Heart left ventricle (tissue), 13 donors: ENCODE measurements around the gene RND1.

Source experiments
- CTCF ChIP-seq, 12 donors: fragments of 200-600 bp; sonication (generic) in 4 of 12; IDR thresholded peaks; one replicate each; pipeline versions ENCODE4 v1.5.0 to v1.8.0; 2018 to 2022; ENCODE audit warnings: antibody characterized with exemption in 12 of 12, mild to moderate bottlenecking in 5 of 12
- POLR2A ChIP-seq, 2 donors: fragments of 450-650 bp; IDR thresholded peaks; one replicate each; pipeline ENCODE4 v1.6.1; 2017; ENCODE audit warnings: antibody characterized with exemption in 2 of 2, mild to moderate bottlenecking in 2 of 2, moderate library complexity in 2 of 2
- donor health status: ischemic (EF 13 %, LVEDD 7.1; RV severe dilation, severe dysfunction).
- donor health status: DM: no; HTN: yes; CAD: no.
- donor health status: DM: no; HTN: no; CAD: no.
- donor health status: ischemic (EF 25% LVEDD 6.9; RV normal size, moderate dysfunction).
- donor health status: ischemic (EF 25% LVEDD 5.7; RV mildly dilated, moderate dysfunction).
- donor health status: ischemic (EF 35%, LVEDD 5.7; RV mildly dilated, moderate dysfunction).
- donor health status: nonischemic (EF 11% LVEDD 7.7; RV severe dilation, severe dysfunction).
- donor health status: DM: yes; HTN: yes; CAD: no.
- donor health status: PGD.
- donor health status: ischemic (EF 29% LVEDD 5.4; RV normal size, mild dysfunction).
- donor health status: nonischemic (EF 23%, LVEDD 6.1; RV moderate dilation, normal function).

DNA sequence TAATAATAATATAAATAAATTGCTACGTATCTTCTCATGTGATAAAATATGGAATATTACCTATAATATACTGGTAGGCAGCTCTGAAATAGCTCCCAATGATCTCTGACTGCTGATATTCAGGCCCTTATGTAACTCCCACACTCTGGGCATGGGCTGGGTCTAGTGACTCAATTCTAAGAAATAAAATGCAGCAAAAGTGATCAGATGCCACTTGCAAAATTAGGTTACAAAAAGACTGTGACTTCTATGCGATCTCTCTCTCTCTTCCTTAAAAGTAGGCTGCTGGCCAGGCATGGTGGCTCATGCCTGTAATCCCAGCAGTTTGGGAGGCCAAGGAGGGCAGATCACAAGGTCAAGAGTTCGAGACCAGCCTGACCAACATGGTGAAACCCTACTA, 57.7 kb downstream of the RND1 start:
- TF ChIP-seq POLR2A (IDR thresholded peaks at IDR 0.05) (no peak), CTCF (IDR thresholded peaks at IDR 0.05) (no peak)
